Ovary (tissue), 3 donors: Measurements from ENCODE around the gene PRKCE.

Source experiments
- EP300 ChIP-seq: sonication (generic); formaldehyde crosslinking; IDR thresholded peaks from one replicate; pipeline ENCODE4 v1.6.1; 2017; ENCODE audit warnings: antibody characterized with exemption
- POLR2A ChIP-seq: fragments of 450-650 bp; IDR thresholded peaks from one replicate; pipeline ENCODE4 v1.6.1; 2017; ENCODE audit warnings: antibody characterized with exemption, mild to moderate bottlenecking, moderate library complexity
- TF ChIP-seq, protein P1 (sequence below), 3 donors: fragments of 450-650 bp in 2 of 3; fragments of 200-600 bp in 1 of 3; IDR thresholded peaks; one replicate each; pipeline versions ENCODE4 v1.5.1 to v1.8.0; 2016 to 2022; ENCODE audit warnings: antibody characterized with exemption in 3 of 3, mild to moderate bottlenecking in 1 of 3
- donor health status: DM: no; HTN: no; CAD: no.

- TF ChIP-seq POLR2A (no peak), EP300 (no peak)
- TF ChIP-seq, protein P1, sequence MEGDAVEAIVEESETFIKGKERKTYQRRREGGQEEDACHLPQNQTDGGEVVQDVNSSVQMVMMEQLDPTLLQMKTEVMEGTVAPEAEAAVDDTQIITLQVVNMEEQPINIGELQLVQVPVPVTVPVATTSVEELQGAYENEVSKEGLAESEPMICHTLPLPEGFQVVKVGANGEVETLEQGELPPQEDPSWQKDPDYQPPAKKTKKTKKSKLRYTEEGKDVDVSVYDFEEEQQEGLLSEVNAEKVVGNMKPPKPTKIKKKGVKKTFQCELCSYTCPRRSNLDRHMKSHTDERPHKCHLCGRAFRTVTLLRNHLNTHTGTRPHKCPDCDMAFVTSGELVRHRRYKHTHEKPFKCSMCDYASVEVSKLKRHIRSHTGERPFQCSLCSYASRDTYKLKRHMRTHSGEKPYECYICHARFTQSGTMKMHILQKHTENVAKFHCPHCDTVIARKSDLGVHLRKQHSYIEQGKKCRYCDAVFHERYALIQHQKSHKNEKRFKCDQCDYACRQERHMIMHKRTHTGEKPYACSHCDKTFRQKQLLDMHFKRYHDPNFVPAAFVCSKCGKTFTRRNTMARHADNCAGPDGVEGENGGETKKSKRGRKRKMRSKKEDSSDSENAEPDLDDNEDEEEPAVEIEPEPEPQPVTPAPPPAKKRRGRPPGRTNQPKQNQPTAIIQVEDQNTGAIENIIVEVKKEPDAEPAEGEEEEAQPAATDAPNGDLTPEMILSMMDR (IDR thresholded peaks at IDR 0.05): no peak
These were observed 17.0 kb downstream of the PRKCE start for GRCh38 chr2:45668509-45668908.
